Hepatocyte (in vitro differentiated cells): ENCODE data around the gene SORCS3. TPM values are rescaled to one million over a fixed set of nuclear protein-coding genes. Genes with fewer than 3 reads are reported as not detected.

Source experiments
- DNase-seq: peaks from one replicate; pipeline ENCODE4 v3.0.0-alpha.2; 2016; ENCODE audit warnings: low spot score
- H2AFZ ChIP-seq: fragments of 200-600 bp; sonication (generic); 2 replicates; pipeline ENCODE4 v1.6.0; 2016; ENCODE audit warnings: antibody characterized with exemption, mild to moderate bottlenecking
- H3K27ac ChIP-seq: fragments of 200-600 bp; sonication (generic); 2 replicates; pipeline ENCODE4 v1.5.1; 2016; ENCODE audit warnings: mild to moderate bottlenecking
- H3K27me3 ChIP-seq: fragments of 200-600 bp; sonication (generic); 2 replicates; pipeline ENCODE4 v1.6.1; 2016
- H3K36me3 ChIP-seq: fragments of 200-600 bp; sonication (generic); replicated peaks from 2 replicates; pipeline ENCODE4 v1.5.1; 2016; ENCODE audit warnings: low read depth; ENCODE audit not compliant: insufficient read depth
- H3K4me1 ChIP-seq: fragments of 200-600 bp; sonication (generic); 2 replicates; pipeline ENCODE4 v1.5.1; 2016; ENCODE audit warnings: mild to moderate bottlenecking, moderate library complexity; ENCODE audit not compliant: insufficient read depth
- H3K4me2 ChIP-seq: fragments of 200-600 bp; sonication (generic); 2 replicates; pipeline ENCODE4 v1.6.0; 2016
- H3K4me3 ChIP-seq: fragments of 200-600 bp; sonication (generic); 2 replicates; pipeline ENCODE4 v1.5.1; 2016; ENCODE audit warnings: mild to moderate bottlenecking
- H3K79me2 ChIP-seq: fragments of 200-600 bp; sonication (generic); 2 replicates; pipeline ENCODE4 v1.6.0; 2017; ENCODE audit warnings: mild to moderate bottlenecking
- H3K9me2 ChIP-seq: fragments of 200-600 bp; sonication (generic); replicated peaks from 2 replicates; pipeline ENCODE4 v1.6.0; 2017; ENCODE audit warnings: mild to moderate bottlenecking; ENCODE audit not compliant: insufficient read depth
- H3K9me3 ChIP-seq: fragments of 200-600 bp; sonication (generic); 2 replicates; pipeline ENCODE4 v1.5.1; 2016; ENCODE audit warnings: low read depth, mild to moderate bottlenecking
- H4K20me1 ChIP-seq: fragments of 200-600 bp; sonication (generic); 2 replicates; pipeline ENCODE4 v1.6.0; 2016; ENCODE audit warnings: mild to moderate bottlenecking; ENCODE audit not compliant: insufficient read depth, poor library complexity, severe bottlenecking
- CTCF ChIP-seq: fragments of 200-600 bp; sonication (generic); IDR thresholded peaks from 2 replicates; pipeline ENCODE4 v1.5.1; 2016; ENCODE audit warnings: antibody characterized with exemption, mild to moderate bottlenecking; ENCODE audit not compliant: poor library complexity
- EZH2 ChIP-seq: fragments of 200-600 bp; sonication (generic); IDR thresholded peaks from 2 replicates; pipeline ENCODE4 v1.6.1; 2016; ENCODE audit warnings: antibody characterized with exemption, mild to moderate bottlenecking, borderline replicate concordance
- EZH2phosphoT487 ChIP-seq: fragments of 200-600 bp; sonication (generic); IDR thresholded peaks from one replicate; pipeline ENCODE4 v1.6.1; 2018; ENCODE audit warnings: antibody characterized with exemption, mild to moderate bottlenecking, low read depth, moderate library complexity; ENCODE audit not compliant: unreplicated experiment, severe bottlenecking
- WGBS: methylation state at CpG from one replicate; pipeline ENCODE4 v1.1.6; 2016; ENCODE audit warnings: low lambda C conversion rate; ENCODE audit errors: missing lambda C conversion rate; 5-methylcytosine and 5-hydroxymethylcytosine counted together
- polyA plus RNA-seq: library from polyadenylated mRNA; unstranded; fragments of >200 nt; fragmentation: Nextera tagmentation; extraction: Ambion mirVana; gene quantifications from 2 replicates; pipeline ENCODE4 v1.2.1, GENCODE V29; 2016
- total RNA-seq: library from RNA; depleted of rRNA; stranded (reverse); fragments of >200 nt; gene quantifications from 2 replicates; pipeline ENCODE4 v1.2.3, GENCODE V29; 2014

Gene SORCS3
- total and polyA plus RNA-seq, 2 experiments from 2014 or later = 0.59 to 0.80 TPM

DNA sequence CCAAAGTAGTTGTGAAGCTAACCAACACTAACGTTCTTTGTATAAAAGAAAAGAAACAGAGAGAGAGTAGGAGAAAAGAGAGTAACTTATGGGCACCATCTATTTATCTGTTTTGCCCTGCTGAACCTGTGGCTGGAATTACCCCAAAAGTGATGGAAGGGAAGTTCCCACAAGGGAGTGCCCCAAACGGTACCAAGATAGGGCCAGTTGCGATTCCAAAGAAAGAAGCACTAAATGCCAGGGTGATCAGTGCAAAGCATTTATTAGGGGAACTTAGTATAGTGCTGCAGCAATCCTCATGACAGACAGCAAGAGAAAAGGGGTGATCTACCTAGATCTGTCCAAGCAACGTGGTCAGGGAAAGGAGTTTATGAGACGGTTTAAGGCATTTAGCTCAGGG, 190.2 kb downstream of the SORCS3 start:
- no peak overlapping the region for H3K27ac ChIP-seq
- H3K4me2 ChIP-seq = no peak overlapping the region
- no peaks in the 10 kb centered on the region for H3K79me2 ChIP-seq
- DNase-seq = no peak
- H2AFZ ChIP-seq = no peak overlapping the region
- H3K4me3 ChIP-seq = no peak overlapping the region
- H3K9me3 ChIP-seq = no peaks in the 10 kb centered on the region
- 86% methylated on average over 5 of the region's 5 CpGs for WGBS
- H3K9me2 ChIP-seq = no peaks in the 10 kb centered on the region
- no peaks in the 10 kb centered on the region for H3K27me3 ChIP-seq
- no peaks in the 10 kb centered on the region for H3K36me3 ChIP-seq
- H4K20me1 ChIP-seq = no peaks in the 10 kb centered on the region
- no peaks in the 10 kb centered on the region for H3K4me1 ChIP-seq
- TF ChIP-seq EZH2phosphoT487 (no peak), EZH2 (no peak), CTCF (no peak)

GRCh38 chr10:104834580-104834979, 193.5 kb downstream of the SORCS3 start:
- no peak overlapping the region for H3K27ac ChIP-seq
- no peaks in the 10 kb centered on the region for H3K9me2 ChIP-seq
- no peaks in the 10 kb centered on the region for H3K36me3 ChIP-seq
- no peaks in the 10 kb centered on the region for H3K9me3 ChIP-seq
- TF ChIP-seq EZH2phosphoT487 (no peak), EZH2 (no peak), CTCF (no peak)
- H3K4me2 ChIP-seq = no peak overlapping the region
- no peaks in the 10 kb centered on the region for H4K20me1 ChIP-seq
- no peak overlapping the region for H2AFZ ChIP-seq
- 95% methylated on average over 1 of the region's 1 CpG for WGBS
- H3K4me3 ChIP-seq = no peak overlapping the region
- no peaks in the 10 kb centered on the region for H3K27me3 ChIP-seq
- no peaks in the 10 kb centered on the region for H3K4me1 ChIP-seq
- DNase-seq = no peak
- no peaks in the 10 kb centered on the region for H3K79me2 ChIP-seq

DNA sequence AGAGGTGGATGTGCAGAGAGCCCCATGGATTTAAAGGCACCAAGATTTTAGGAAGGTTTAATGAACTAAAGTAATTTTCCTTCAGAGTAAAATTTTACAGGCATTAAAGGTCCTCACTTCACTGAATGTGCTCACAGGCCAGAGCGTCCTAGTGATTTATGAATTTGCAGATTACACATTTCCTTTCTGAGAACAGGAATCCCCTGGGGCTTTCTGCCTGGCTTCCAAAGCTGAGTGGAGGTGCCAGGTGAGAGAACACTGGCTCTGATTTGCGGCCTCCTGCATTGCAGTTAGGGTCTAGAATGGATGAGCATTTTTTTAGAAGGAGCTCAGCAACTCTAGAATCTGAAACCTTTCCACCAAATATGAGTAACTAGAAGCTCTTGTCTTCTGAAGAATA, 194.3 kb downstream of the SORCS3 start:
- no peaks in the 10 kb centered on the region for H4K20me1 ChIP-seq
- no peaks in the 10 kb centered on the region for H3K4me1 ChIP-seq
- no peaks in the 10 kb centered on the region for H3K79me2 ChIP-seq
- WGBS = 60% methylated on average over 2 of the region's 2 CpGs
- H3K27me3 ChIP-seq = no peaks in the 10 kb centered on the region
- H3K9me2 ChIP-seq = no peaks in the 10 kb centered on the region
- DNase-seq = no peak
- H3K4me3 ChIP-seq = no peak overlapping the region
- H2AFZ ChIP-seq = no peak overlapping the region
- H3K27ac ChIP-seq = no peak overlapping the region
- no peaks in the 10 kb centered on the region for H3K36me3 ChIP-seq
- H3K4me2 ChIP-seq = no peak overlapping the region
- TF ChIP-seq EZH2phosphoT487 = no peak
- no peak for TF ChIP-seq EZH2
- no peak for TF ChIP-seq CTCF
- H3K9me3 ChIP-seq = no peaks in the 10 kb centered on the region

DNA sequence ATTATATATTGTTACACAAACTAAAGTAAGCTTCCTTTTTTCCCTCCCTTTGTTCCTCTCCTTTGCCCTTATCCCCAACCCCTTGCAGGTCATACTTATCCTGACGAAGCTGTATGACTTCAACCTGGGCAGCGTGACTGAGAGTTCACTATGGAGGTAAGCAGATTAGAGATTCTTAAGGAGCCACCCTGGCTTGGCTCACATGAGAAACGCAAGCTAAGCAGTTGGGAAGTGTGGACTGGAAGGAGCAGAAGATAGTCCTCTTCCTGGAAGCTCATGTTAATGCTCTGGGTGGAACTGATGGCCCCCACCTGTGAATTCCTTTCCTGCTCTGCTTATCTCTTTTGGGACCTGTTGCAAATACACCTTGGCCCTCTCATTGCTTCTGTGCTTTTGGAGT, 201.6 kb downstream of the SORCS3 start:
- Histone ChIP-seq H3K36me3 (no peaks in the 10 kb centered on the region), H3K4me2 (no peak overlapping the region), H3K27me3 (no peaks in the 10 kb centered on the region), H2AFZ (no peak overlapping the region), H3K27ac (no peak overlapping the region), H3K9me2 (no peaks in the 10 kb centered on the region), H3K4me3 (no peak overlapping the region), H3K4me1 (no peaks in the 10 kb centered on the region), H4K20me1 (no peaks in the 10 kb centered on the region), H3K79me2 (no peaks in the 10 kb centered on the region), H3K9me3 (no peaks in the 10 kb centered on the region)
- WGBS = 63% methylated on average over 3 of the region's 3 CpGs
- TF ChIP-seq CTCF = no peak
- no peak for TF ChIP-seq EZH2phosphoT487
- no peak for TF ChIP-seq EZH2
- DNase-seq = no peak
